GM18909 (cell line): ENCODE results near the gene KDM8.
"Not testable (repeated sequence)": the region's sequence is repeated elsewhere in the genome, so short reads cannot be mapped to it uniquely, and the experiment has no call there.

Experiments used
- ATAC-seq: cut with Tn5 transposase; IDR thresholded peaks from one replicate; pipeline ENCODE4 v1.9.1; 2021; ENCODE audit warnings: mild to moderate bottlenecking; ENCODE audit not compliant: unreplicated experiment, poor library complexity

Gene KDM8

GRCh38 chr16:27239906-27240655 lies 36.8 kb downstream of the KDM8 start:
- no peak for ATAC-seq

- ATAC-seq, result no peak
Measured at GRCh38 chr16:27240948-27241531, 37.7 kb downstream of the KDM8 start.

GRCh38 chr16:27241658-27242057 lies 38.3 kb downstream of the KDM8 start:
- ATAC-seq, result no peak

GRCh38 chr16:27242398-27242797 lies 39.1 kb downstream of the KDM8 start:
- ATAC-seq, result no peak

GRCh38 chr16:27242868-27243590 lies 39.7 kb downstream of the KDM8 start:
- peak; percentile 52 for ATAC-seq

GRCh38 chr16:27243725-27244362 lies 40.5 kb downstream of the KDM8 start:
- no peak for ATAC-seq

GRCh38 chr16:27244363-27244755 lies 41.0 kb downstream of the KDM8 start:
- no peak for ATAC-seq

- no peak for ATAC-seq
Measured at GRCh38 chr16:27245276-27246172, 42.2 kb downstream of the KDM8 start.

- no peak for ATAC-seq
Measured at GRCh38 chr16:27246439-27246838, 43.1 kb downstream of the KDM8 start.

GRCh38 chr16:27247076-27247475 lies 43.8 kb downstream of the KDM8 start:
- not testable (repeated sequence) for ATAC-seq

GRCh38 chr16:27248036-27248435 lies 44.7 kb downstream of the KDM8 start:
- ATAC-seq, result no peak

- ATAC-seq, result not testable (repeated sequence)
Measured at GRCh38 chr16:27248886-27249285, 45.6 kb downstream of the KDM8 start.

- ATAC-seq, result no peak
Measured at GRCh38 chr16:27251541-27252205, 48.3 kb downstream of the KDM8 start.

GRCh38 chr16:27252206-27252585 lies 48.9 kb downstream of the KDM8 start:
- no peak for ATAC-seq

GRCh38 chr16:27253526-27253930 lies 50.2 kb downstream of the KDM8 start:
- no peak for ATAC-seq

GRCh38 chr16:27254262-27254811 lies 51.0 kb downstream of the KDM8 start:
- no peak for ATAC-seq

- ATAC-seq, result no peak
Measured at GRCh38 chr16:27256861-27257260, 53.5 kb downstream of the KDM8 start.

- ATAC-seq, result no peak
Measured at GRCh38 chr16:27257271-27257670, 53.9 kb downstream of the KDM8 start.

- no peak for ATAC-seq
Measured at GRCh38 chr16:27258241-27258734, 55.0 kb downstream of the KDM8 start.
